Mesothelial cell of epicardium (in vitro differentiated cells): ENCODE data around the gene GOLGA1. TPM values are rescaled to one million over a fixed set of nuclear protein-coding genes. Genes with fewer than 3 reads are reported as not detected.
"Not testable (repeated sequence)": the region's sequence is repeated elsewhere in the genome, so short reads cannot be mapped to it uniquely, and the experiment has no call there.

Experiments used
- DNase-seq, 2 experiments: peaks; one replicate each; pipeline ENCODE4 v3.0.0; 2021; ENCODE audit warnings: low spot score in 2 of 2; ENCODE audit not compliant: unreplicated experiment in 2 of 2
- H3K27ac Mint-ChIP-seq: 2 replicates; pipeline ENCODE4 v1.8.0; 2021; ENCODE audit warnings: mixed read lengths
- H3K27me3 Mint-ChIP-seq: 2 replicates; pipeline ENCODE4 v1.8.0; 2021; ENCODE audit warnings: low read depth, mixed read lengths
- H3K36me3 Mint-ChIP-seq: 2 replicates; pipeline ENCODE4 v1.8.0; 2021; ENCODE audit warnings: mixed read lengths
- H3K4me1 Mint-ChIP-seq: 2 replicates; pipeline ENCODE4 v1.8.0; 2021; ENCODE audit warnings: mixed read lengths
- H3K4me3 Mint-ChIP-seq: 2 replicates; pipeline ENCODE4 v1.8.0; 2021; ENCODE audit warnings: mild to moderate bottlenecking, moderate library complexity, mixed read lengths
- H3K9me3 Mint-ChIP-seq: 2 replicates; pipeline ENCODE4 v1.8.0; 2021; ENCODE audit warnings: mixed read lengths
- CTCF ChIP-seq: fragments of 200-600 bp; sonication (generic); IDR thresholded peaks from one replicate; pipeline ENCODE4 v1.5.0; 2021; ENCODE audit warnings: antibody characterized with exemption; ENCODE audit not compliant: unreplicated experiment
- total RNA-seq: library from RNA; stranded (reverse); gene quantifications from 3 replicates; pipeline ENCODE4 v1.2.1, GENCODE V29; 2021

Gene GOLGA1
- total RNA-seq, 1 donor from 2014 or later = 23.6 TPM

DNA sequence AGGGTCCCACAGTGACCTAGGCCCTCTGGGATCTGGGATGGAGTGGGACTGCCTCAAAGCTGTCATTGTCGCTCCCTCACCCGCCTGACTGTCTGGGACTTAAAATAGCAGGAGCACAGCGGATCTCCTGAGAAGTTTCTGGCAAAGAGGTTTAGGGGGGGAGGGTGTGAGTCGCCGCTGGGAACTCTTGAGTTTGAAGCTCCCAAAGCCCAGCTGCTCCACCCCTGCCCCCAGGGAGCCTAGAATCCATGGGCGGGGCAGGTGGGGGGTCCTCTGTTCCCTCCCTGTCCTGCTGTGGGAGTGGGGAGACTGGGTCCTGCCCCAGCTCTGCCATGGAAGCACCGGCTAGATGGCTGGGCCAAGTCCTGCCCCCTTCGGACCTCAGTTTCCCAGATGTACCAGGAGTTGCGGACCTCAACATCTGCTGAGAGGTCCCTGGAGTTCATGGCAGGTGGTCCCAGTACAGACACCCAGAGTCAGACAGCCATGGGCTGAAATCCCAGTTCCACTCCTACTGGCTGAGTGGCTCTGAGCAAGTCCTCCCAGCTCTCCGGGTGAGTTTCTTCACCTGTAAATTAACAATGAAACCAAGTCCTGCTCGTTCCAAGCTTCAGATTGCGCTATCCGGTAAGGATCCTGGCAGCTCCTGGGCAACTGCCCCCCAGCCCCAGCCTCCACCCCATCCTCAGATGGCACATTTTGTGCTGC is 88.6 kb downstream of the GOLGA1 start:
- Mint-ChIP-seq H3K27ac (no peak overlapping the region), H3K4me1 (peaks cover 17% of the 10 kb centered on the region), H3K36me3 (no peaks in the 10 kb centered on the region)

DNA sequence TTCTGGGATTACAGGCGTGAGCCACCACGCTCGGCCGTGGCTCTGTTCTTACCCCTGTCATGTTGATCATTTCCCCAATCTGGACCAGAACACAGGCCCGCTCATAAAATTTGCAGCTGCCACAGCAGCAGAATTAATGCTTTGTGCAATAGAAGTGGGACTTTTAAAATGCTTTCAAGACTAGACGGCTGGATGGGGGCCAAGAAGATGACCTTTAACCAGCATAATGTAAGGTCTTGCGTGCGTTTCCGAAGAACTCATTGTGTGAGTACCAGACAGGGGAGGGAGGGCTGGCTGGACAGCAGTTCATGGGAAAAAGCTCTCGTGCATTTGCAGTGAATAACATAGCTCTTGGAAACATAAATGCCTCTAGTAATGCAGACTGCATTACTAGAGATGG is 91.1 kb downstream of the GOLGA1 start:
- H3K36me3 Mint-ChIP-seq = no peaks in the 10 kb centered on the region
- no peaks in the 10 kb centered on the region for H3K9me3 Mint-ChIP-seq
- DNase-seq = no peak
- no peak overlapping the region for H3K4me3 Mint-ChIP-seq
- no peaks in the 10 kb centered on the region for H3K27me3 Mint-ChIP-seq
- no peak overlapping the region for H3K27ac Mint-ChIP-seq
- H3K4me1 Mint-ChIP-seq = peaks cover 17% of the 10 kb centered on the region
- no peak for TF ChIP-seq CTCF

More for the DNA sequence above, 88.6 kb downstream of the GOLGA1 start:
- DNase-seq = no peak
- Mint-ChIP-seq H3K9me3 (no peaks in the 10 kb centered on the region), H3K4me3 (peak overlapping the region; percentile 66), H3K27me3 (no peaks in the 10 kb centered on the region)
- no peak for TF ChIP-seq CTCF

- Mint-ChIP-seq H3K27ac (no peak overlapping the region), H3K27me3 (no peaks in the 10 kb centered on the region), H3K36me3 (no peaks in the 10 kb centered on the region), H3K4me3 (no peak overlapping the region), H3K4me1 (peaks cover 14% of the 10 kb centered on the region), H3K9me3 (no peaks in the 10 kb centered on the region)
- no peak for DNase-seq
- no peak for TF ChIP-seq CTCF
Measured at GRCh38 chr9:124846969-124847368, 93.9 kb downstream of the GOLGA1 start.

DNA sequence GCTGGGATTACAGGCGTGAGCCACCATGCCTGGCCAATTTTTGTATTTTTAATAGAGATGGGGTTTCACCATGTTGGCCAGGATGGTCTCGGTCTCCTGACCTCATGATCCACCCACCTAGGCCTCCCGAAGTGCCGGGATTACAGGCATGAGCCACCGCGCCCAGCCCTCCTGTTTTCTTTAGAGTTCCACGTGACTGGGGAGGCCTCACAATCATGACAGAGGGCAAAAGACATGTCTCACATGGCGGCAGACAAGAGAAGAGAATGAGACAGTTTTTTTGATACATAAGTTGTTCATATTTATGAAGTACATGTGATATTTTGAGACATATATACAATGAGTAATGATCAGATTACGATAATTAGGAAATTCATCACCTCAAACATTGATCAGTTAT is 94.4 kb downstream of the GOLGA1 start:
- not testable (repeated sequence) for H3K36me3 Mint-ChIP-seq, H3K9me3 Mint-ChIP-seq, H3K4me3 Mint-ChIP-seq, H3K27ac Mint-ChIP-seq, H3K27me3 Mint-ChIP-seq, DNase-seq
- peaks cover 13% of the 10 kb centered on the region for H3K4me1 Mint-ChIP-seq

DNA sequence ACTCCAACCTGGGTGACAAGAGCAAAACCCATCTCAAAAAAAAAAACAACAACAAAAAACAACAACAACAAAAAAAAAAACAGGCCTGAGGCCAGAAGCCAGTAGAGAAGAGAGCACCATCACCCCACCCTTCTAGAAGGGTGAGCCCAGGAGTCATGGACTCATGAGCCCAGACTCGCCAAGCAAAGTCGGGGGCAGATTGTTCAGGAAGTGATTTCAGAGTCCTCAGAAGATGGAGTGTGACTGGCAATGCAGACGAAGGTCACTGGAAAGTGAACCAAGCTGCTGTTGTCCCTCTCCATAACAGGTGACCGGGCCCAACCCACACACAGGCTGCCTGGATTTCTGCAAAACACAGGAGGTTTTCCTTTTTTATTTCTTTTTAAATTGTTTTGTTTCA is 96.6 kb downstream of the GOLGA1 start:
- no peak for DNase-seq
- H3K27ac Mint-ChIP-seq = no peak overlapping the region
- peaks cover 13% of the 10 kb centered on the region for H3K4me1 Mint-ChIP-seq
- H3K9me3 Mint-ChIP-seq = no peaks in the 10 kb centered on the region
- H3K36me3 Mint-ChIP-seq = no peaks in the 10 kb centered on the region
- no peak for TF ChIP-seq CTCF
- no peak overlapping the region for H3K4me3 Mint-ChIP-seq
- no peaks in the 10 kb centered on the region for H3K27me3 Mint-ChIP-seq

DNA sequence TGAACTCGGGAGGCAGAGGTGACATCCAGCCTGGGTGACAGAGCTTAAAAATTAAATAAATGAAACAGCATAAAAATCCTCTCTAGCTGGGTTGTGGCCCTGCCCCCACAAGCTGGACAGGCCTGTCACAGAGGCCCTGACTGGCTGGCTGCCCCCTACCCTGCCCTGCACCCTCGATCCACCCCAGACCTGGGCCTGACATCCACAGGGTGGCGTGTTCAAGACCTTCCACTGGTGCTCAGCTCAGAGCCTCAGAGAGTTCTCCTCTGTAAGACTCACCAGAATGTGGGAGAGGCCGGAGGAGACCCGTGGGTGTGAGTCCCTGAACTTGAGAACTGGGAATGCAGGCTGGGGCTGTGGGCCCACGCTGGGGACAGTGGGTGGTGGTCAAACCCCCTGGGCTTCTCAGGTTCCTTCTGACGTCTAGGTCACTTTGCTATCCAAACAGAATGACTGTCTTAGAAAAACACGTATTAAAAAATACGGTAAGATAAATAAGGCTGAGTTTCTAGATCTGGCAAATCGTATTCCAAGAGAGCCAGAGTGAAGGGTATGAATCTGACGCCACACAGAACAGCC is 97.3 kb downstream of the GOLGA1 start:
- no peak for TF ChIP-seq CTCF
- peaks cover 13% of the 10 kb centered on the region for H3K4me1 Mint-ChIP-seq
- H3K9me3 Mint-ChIP-seq = no peaks in the 10 kb centered on the region
- H3K27ac Mint-ChIP-seq = peak overlapping the region; percentile 67
- no peaks in the 10 kb centered on the region for H3K27me3 Mint-ChIP-seq
- DNase-seq = no peak
- no peak overlapping the region for H3K4me3 Mint-ChIP-seq
- no peaks in the 10 kb centered on the region for H3K36me3 Mint-ChIP-seq
